AG10803 (cell line): ENCODE measurements around the gene FSTL4.

Source experiments
- DNase-seq: peaks from one replicate; pipeline ENCODE4 v3.0.0; 2010; ENCODE audit warnings: low read depth
- H3K4me3 ChIP-seq: 2 replicates; pipeline ENCODE4 v1.5.1; 2011; ENCODE audit warnings: mild to moderate bottlenecking, low read length, control low read depth
- TF ChIP-seq, protein P1 (sequence below): conservative IDR thresholded peaks from 2 replicates; pipeline ENCODE4 v1.5.1; 2011; ENCODE audit warnings: mild to moderate bottlenecking, low read length, control low read depth, inconsistent platforms

Gene FSTL4

GRCh38 chr5:133322743-133323142 is 289.6 kb downstream of the FSTL4 start:
- no peak overlapping the region for H3K4me3 ChIP-seq
- DNase-seq = no peak
- TF ChIP-seq, protein P1, sequence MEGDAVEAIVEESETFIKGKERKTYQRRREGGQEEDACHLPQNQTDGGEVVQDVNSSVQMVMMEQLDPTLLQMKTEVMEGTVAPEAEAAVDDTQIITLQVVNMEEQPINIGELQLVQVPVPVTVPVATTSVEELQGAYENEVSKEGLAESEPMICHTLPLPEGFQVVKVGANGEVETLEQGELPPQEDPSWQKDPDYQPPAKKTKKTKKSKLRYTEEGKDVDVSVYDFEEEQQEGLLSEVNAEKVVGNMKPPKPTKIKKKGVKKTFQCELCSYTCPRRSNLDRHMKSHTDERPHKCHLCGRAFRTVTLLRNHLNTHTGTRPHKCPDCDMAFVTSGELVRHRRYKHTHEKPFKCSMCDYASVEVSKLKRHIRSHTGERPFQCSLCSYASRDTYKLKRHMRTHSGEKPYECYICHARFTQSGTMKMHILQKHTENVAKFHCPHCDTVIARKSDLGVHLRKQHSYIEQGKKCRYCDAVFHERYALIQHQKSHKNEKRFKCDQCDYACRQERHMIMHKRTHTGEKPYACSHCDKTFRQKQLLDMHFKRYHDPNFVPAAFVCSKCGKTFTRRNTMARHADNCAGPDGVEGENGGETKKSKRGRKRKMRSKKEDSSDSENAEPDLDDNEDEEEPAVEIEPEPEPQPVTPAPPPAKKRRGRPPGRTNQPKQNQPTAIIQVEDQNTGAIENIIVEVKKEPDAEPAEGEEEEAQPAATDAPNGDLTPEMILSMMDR = no peak

GRCh38 chr5:133321833-133322420 is 290.4 kb downstream of the FSTL4 start:
- TF ChIP-seq, protein P1 = no peak
- DNase-seq = no peak

GRCh38 chr5:133321286-133321832 is 291.0 kb downstream of the FSTL4 start:
- DNase-seq = no peak
- H3K4me3 ChIP-seq = no peak overlapping the region
- TF ChIP-seq, protein P1 = no peak

More at GRCh38 chr5:133321833-133322420, 290.4 kb downstream of the FSTL4 start:
- H3K4me3 ChIP-seq = no peak overlapping the region

GRCh38 chr5:133319905-133320520 is 292.3 kb downstream of the FSTL4 start:
- TF ChIP-seq, protein P1 = peak; percentile 12; the same call in 1 of the 2 replicates
- no peak overlapping the region for H3K4me3 ChIP-seq
- DNase-seq = no peak

DNA sequence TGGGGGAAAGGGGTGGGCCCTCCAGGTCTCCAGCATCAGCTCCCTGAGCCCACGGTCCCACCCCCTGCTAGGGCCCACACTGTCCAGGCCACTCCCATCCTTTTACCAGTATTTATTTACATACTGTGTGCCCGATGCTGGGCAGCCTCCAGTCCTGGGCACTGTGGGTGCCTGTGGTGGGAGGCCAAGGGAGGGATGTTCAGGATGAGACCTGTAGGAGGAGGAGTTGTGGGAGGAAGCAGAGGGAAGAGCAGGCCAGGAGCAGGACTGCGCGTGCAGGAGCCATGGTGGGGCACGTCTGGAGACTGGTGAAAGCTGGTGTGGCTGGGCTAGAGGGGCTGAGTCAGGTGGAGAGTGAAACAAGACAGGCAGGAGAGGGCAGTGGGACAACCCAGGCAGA is 293.1 kb downstream of the FSTL4 start:
- TF ChIP-seq, protein P1 = no peak
- no peak for DNase-seq
- H3K4me3 ChIP-seq = no peak overlapping the region

GRCh38 chr5:133317558-133317957 is 294.8 kb downstream of the FSTL4 start:
- H3K4me3 ChIP-seq = no peak overlapping the region
- TF ChIP-seq, protein P1 = no peak
- no peak for DNase-seq
